Smooth muscle cell of the brain vasculature (primary cell): Measurements from ENCODE around the gene OR10H5.
"Not testable (repeated sequence)": the region's sequence is repeated elsewhere in the genome, so short reads cannot be mapped to it uniquely, and the experiment has no call there.

Experiments used
- DNase-seq: peaks from one replicate; pipeline ENCODE4 v3.0.0-alpha.2; 2012; ENCODE audit warnings: low read depth, low spot score

The OR10H5 gene

DNA sequence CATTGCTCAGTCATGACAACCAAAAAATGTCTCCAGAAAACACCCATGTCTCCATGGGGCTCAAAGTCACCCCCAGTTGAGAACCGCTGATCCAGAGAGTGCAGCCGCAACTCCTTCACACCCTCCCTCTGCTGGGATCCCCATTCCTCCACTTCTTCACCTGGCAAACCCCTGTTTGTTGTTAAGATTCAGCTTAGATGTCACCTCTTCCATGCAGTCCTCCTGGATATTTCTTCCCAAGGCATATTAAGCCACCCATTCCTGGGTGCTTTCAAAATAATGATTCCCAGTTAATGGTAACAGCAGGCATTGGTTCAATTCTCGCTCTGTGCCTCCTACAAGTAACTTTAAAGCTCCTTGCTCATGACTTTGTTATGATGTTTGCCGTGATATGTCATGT lies 24.0 kb downstream of the OR10H5 start:
- no peak for DNase-seq

DNA sequence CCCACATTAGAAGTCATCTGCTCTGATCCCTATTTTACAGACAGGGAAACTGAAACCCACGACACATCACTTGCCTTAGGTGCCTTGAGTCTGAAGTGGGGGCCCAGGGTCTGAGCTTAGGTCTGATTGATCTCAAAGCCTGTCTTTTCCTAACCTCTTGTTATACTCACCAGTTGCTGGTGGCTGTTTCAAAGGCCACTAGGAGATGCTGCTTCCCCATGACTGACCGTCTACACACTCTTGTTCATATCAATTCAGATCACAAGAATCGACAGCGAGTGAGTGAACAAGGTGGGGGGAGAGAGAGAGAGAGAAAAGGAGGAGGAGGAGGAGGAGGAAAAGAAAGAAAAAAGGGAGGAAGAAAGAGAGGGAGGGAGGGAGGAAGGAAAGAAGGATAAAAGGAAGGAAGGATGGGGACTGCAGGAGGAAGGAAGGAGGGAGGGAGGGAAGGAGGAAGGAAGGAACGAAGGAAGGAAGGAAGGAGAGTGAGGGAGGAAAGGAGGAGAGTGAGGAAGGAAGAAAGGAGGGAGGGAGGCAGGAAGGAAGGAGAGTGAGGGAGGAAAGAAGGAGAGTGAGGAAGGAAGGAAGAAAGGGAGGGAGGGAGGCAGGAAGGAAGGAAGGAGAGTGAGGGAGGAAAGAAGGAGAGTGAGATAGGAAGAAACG lies 24.7 kb downstream of the OR10H5 start:
- no peak for DNase-seq

GRCh38 chr19:15813916-15814315 lies 26.5 kb downstream of the OR10H5 start:
- DNase-seq = no peak

DNA sequence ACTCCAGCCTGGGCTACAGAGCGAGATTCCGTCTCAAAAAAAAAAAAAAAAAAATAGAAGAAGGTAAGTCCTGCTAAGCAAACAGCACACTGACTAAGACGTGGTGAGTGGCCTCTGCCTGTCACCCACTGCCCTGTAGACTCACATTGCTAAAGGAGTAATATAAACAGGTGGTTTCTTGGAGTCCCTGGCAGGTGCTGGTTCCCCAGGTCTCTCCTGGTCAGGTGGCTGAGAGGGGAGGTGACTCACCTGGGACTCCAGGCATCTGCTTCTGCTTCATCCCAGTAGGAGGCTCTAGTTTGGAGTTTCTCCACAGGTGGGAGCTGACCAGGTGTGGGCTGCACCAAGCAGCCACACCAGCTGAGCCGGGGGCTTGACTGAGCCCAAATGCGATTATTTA lies 27.8 kb downstream of the OR10H5 start, which contains the start of gene OR10H1:
TSS of gene OR10H1 (minus strand) at position 359 of the 400 bp plus-strand sequence. CDS start 7,627 bp downstream, outside the sequence.
- DNase-seq = no peak

DNA sequence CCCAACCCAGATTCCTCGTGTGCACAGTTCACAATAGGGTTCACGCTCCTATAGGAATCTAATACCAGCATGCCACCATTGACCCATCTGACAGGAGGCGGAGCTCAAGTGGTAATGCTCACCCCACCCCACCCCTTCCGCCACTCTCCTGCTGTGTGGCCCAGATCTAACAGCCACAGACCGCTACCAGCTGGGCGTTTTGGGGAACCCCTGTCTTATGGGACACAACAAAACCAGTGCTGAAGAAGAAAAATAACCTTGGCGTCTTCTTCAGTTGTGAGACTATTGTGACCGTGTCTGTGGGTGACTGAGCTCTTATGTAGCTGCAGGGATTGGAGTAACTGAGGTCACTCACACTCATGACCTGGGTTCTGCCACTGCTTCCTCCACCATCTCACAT lies 33.2 kb downstream of the OR10H5 start:
- no peak for DNase-seq

- no peak for DNase-seq
Measured at GRCh38 chr19:15825753-15826152, 38.3 kb downstream of the OR10H5 start.

- DNase-seq = no peak
Measured at GRCh38 chr19:15828121-15828610, 40.7 kb downstream of the OR10H5 start.

- DNase-seq = not testable (repeated sequence)
Measured at GRCh38 chr19:15828611-15829305, 41.3 kb downstream of the OR10H5 start.

- DNase-seq = no peak
Measured at GRCh38 chr19:15829306-15829698, 41.8 kb downstream of the OR10H5 start.

DNA sequence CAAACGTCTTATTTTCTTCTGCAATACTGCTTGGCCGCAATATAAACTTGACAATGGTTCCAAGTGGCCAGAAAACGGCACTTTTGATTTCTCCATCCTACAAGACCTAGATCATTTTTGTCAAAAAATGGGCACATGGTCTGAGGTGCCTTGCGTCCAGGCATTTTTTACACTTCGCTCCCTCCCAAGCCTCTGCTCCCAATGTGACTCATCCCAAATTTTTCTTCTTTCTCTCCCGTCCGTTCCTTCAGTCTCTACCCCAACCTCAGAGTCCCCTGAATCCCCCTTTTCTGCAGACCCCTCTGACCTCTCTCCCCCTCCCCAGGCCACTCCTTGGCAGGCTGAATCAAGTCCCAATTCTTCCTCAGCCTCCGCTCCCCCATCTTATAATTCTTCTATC lies 42.3 kb downstream of the OR10H5 start:
- no peak for DNase-seq

- no peak for DNase-seq
Measured at GRCh38 chr19:15831626-15832025, 44.2 kb downstream of the OR10H5 start.

DNA sequence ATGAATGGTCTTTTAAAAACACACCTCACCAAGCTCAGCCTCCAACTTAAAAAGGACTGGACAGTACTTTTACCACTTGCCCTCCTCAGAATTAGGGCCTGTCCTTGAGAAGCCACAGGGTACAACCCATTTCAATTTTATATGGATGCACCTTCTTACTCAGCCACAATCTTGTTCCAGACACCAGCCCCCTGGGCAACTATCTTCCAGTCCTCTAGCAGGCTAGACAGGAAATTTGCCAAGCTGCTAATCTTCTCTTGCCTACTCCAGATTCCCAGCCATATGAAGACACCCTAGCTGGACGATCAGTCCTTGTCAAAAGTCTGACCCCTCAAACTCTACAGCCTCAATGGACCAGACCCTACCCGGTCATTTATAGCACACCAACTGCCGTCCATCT lies 46.8 kb downstream of the OR10H5 start:
- not testable (repeated sequence) for DNase-seq

- not testable (repeated sequence) for DNase-seq
Measured at GRCh38 chr19:15835565-15836329, 48.3 kb downstream of the OR10H5 start.

GRCh38 chr19:15836330-15837220 lies 49.1 kb downstream of the OR10H5 start:
- peak; percentile 76 for DNase-seq

DNA sequence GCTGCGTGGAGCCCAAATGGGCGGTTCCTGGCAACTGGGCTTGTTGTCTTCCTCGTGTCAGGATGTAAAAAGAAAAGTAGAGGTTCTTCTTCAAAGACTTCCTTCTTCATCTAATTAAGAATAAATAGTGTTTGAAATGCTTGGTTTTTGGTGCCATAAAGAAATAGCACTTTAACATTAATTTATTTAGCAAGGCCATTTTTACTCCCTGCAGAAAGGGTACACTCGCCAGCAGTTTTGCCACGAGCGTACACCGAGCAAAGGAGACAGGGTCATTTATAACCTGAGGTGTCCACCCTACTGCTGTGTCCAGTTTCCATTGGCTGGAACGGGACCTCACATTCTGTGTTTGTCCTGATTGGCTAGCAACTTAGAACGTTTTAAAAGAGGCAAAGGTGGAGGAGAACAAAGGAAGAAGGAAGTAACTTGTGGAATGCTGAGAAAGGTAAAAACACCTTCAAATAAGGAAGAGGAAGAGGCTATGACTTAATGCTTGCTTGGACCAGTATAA lies 49.8 kb downstream of the OR10H5 start:
- DNase-seq = no peak

- no peak for DNase-seq
Measured at GRCh38 chr19:15838351-15838750, 50.9 kb downstream of the OR10H5 start.

DNA sequence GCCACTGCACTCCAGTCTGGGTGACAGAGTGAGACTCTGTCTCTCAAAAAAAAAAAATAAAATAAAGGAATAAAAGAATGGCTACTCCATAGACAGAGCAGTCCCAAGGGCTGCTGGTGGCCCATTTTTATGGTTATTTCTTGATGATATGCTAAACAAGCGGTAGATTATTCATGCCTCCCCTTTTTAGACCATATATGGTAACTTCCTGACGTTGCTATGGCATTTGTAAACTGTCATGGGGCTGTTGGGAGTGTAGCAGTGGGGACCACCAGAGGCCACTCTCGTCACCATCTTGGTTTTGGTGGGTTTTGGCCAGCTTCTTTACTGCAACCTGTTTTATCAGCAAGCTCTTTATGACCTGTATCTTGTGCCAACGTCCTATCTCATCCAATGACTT lies 52.4 kb downstream of the OR10H5 start:
- DNase-seq = not testable (repeated sequence)

DNA sequence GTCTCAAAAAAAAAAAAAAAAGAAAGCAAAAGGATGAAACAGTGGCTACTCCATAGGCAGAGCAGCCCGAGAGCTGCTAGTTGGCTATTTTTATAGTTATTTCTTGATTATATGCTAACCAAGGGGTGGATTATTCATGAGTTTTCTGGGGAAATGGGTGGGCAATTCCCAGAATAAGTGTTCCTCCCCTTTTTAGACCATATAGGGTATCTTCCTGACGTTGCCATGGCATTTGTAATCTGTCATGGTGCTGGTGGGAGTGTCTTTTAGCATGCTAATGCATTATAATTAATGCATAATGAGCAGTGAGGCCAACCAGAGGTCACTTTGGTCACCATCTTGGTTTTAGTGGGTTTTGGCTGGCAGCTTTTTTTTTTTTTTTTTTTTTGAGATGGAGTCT lies 53.4 kb downstream of the OR10H5 start:
- DNase-seq = no peak

DNA sequence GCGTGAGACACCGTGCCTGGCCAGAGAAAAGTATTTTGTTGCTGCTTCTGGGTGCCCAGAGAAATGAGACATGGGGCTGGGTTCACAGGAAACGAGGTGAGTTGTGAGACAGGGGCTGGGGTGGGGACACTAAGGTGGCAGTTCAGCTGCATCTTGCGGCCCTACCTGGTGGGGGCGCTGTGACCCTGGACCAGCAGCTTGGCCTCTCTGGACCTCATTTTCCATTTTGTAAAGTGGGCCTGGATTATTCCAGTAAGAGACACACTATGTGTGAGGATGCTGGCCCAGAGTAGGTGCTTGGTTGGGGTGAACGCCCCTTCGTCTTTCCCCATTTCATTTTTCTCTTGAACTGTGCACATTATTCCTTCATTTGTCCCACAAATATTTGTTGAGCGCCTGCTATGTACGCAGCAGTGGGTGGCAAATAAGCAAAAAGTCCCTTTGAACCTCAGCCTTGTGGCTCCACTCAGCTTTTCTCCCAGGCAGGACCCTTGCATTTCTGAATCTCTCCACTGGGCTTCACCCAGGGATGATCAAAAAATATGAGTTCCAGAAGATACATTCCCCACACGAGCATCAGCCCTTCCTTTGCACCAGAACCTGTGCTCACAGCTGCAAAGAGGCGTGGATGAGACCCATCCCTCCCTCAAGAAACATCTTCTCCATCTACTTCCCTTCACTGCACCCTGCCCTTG lies 54.6 kb downstream of the OR10H5 start:
- DNase-seq = no peak

GRCh38 chr19:15843203-15843893 lies 55.9 kb downstream of the OR10H5 start:
- DNase-seq = no peak
